Measurements from ENCODE around the gene CD99. TPM values are rescaled to one million over a fixed set of nuclear protein-coding genes. Genes with fewer than 3 reads are reported as not detected.

Gene CD99
- total and polyA plus RNA-seq, 9 of the 15 experiments (the other 6 are each of a cell fraction or from before 2014, with no cell fraction given) = 5.0 to 55.3 (median 34.5) TPM

DNA sequence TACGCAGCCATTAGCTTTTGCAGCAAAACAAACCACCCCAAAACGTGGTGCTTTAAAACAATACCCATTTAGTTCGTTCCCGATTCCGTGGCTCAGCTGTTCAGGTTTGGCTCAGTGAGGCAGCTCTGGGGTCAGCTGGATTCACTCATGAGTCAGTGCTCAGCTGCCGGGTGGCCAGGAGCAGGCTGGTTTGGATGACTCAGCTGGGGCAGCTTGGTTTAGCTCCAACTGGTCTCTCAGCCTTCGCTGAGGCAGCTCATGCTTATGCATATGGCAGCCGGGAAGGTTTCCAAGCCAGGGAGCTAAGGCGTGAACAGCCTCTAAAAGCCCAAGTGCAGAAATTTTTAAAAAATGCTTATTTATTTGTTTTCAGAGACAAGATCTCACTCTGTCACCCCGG is 13.3 kb upstream of the CD99 start (continued):
- TF ChIP-seq, protein P1, sequence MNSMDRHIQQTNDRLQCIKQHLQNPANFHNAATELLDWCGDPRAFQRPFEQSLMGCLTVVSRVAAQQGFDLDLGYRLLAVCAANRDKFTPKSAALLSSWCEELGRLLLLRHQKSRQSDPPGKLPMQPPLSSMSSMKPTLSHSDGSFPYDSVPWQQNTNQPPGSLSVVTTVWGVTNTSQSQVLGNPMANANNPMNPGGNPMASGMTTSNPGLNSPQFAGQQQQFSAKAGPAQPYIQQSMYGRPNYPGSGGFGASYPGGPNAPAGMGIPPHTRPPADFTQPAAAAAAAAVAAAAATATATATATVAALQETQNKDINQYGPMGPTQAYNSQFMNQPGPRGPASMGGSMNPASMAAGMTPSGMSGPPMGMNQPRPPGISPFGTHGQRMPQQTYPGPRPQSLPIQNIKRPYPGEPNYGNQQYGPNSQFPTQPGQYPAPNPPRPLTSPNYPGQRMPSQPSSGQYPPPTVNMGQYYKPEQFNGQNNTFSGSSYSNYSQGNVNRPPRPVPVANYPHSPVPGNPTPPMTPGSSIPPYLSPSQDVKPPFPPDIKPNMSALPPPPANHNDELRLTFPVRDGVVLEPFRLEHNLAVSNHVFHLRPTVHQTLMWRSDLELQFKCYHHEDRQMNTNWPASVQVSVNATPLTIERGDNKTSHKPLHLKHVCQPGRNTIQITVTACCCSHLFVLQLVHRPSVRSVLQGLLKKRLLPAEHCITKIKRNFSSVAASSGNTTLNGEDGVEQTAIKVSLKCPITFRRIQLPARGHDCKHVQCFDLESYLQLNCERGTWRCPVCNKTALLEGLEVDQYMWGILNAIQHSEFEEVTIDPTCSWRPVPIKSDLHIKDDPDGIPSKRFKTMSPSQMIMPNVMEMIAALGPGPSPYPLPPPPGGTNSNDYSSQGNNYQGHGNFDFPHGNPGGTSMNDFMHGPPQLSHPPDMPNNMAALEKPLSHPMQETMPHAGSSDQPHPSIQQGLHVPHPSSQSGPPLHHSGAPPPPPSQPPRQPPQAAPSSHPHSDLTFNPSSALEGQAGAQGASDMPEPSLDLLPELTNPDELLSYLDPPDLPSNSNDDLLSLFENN (IDR thresholded peaks at IDR 0.05; ENCODE audit: low read depth in 2 of 2, low read length in 2 of 2) = no peak
- TF ChIP-seq FOXK1 (CRISPR knock-in tag; IDR thresholded peaks at IDR 0.05; ENCODE audit: borderline replicate concordance) = no peak
- TF ChIP-seq, protein P2, sequence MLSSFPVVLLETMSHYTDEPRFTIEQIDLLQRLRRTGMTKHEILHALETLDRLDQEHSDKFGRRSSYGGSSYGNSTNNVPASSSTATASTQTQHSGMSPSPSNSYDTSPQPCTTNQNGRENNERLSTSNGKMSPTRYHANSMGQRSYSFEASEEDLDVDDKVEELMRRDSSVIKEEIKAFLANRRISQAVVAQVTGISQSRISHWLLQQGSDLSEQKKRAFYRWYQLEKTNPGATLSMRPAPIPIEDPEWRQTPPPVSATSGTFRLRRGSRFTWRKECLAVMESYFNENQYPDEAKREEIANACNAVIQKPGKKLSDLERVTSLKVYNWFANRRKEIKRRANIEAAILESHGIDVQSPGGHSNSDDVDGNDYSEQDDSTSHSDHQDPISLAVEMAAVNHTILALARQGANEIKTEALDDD (IDR thresholded peaks at IDR 0.05) = peak; percentile 24; the same call in 1 of the 2 replicates
- no peak for TF ChIP-seq PRPF4 (IDR thresholded peaks at IDR 0.05; ENCODE audit: insufficient read depth, low read depth, low read length, poor library complexity, severe bottlenecking)
- TF ChIP-seq ZNF146 (CRISPR knock-in tag; IDR thresholded peaks at IDR 0.05; ENCODE audit: unreplicated experiment) = no peak
- TF ChIP-seq ZNF224 (CRISPR knock-in tag; IDR thresholded peaks at IDR 0.05) = no peak
- TF ChIP-seq, protein P3, sequence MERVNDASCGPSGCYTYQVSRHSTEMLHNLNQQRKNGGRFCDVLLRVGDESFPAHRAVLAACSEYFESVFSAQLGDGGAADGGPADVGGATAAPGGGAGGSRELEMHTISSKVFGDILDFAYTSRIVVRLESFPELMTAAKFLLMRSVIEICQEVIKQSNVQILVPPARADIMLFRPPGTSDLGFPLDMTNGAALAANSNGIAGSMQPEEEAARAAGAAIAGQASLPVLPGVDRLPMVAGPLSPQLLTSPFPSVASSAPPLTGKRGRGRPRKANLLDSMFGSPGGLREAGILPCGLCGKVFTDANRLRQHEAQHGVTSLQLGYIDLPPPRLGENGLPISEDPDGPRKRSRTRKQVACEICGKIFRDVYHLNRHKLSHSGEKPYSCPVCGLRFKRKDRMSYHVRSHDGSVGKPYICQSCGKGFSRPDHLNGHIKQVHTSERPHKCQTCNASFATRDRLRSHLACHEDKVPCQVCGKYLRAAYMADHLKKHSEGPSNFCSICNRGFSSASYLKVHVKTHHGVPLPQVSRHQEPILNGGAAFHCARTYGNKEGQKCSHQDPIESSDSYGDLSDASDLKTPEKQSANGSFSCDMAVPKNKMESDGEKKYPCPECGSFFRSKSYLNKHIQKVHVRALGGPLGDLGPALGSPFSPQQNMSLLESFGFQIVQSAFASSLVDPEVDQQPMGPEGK (CRISPR knock-in tag; IDR thresholded peaks at IDR 0.05; ENCODE audit: borderline replicate concordance) = no peak
- no peak for TF ChIP-seq ZNF764 (CRISPR knock-in tag; IDR thresholded peaks at IDR 0.05; ENCODE audit: low read depth)
- TF ChIP-seq FOS (IDR thresholded peaks at IDR 0.05; ENCODE audit: extremely low read depth, insufficient read length) = no peak
- TF ChIP-seq DMBX1 (CRISPR knock-in tag; IDR thresholded peaks at IDR 0.05; ENCODE audit: borderline replicate concordance) = no peak
- TF ChIP-seq MCM7 (IDR thresholded peaks at IDR 0.05) = no peak
- TF ChIP-seq SMAD3 (CRISPR knock-in tag; conservative IDR thresholded peaks at IDR 0.05) = no peak
- no peak for TF ChIP-seq SETDB1 (IDR thresholded peaks at IDR 0.05; ENCODE audit: low read length)
- TF ChIP-seq L3MBTL2 (IDR thresholded peaks at IDR 0.05) = peak; percentile 58; the same call in 1 of the 2 replicates
- no peak for TF ChIP-seq SAFB (IDR thresholded peaks at IDR 0.05; ENCODE audit: borderline replicate concordance, low read depth, low read length)
